BLaER1 (cell line): ENCODE results near the gene RACGAP1.
"Not testable (repeated sequence)": the region's sequence is repeated elsewhere in the genome, so short reads cannot be mapped to it uniquely, and the experiment has no call there.

Experiments
- H3K27ac ChIP-seq: shearing (Covaris generic); formaldehyde crosslinking; 2 replicates; pipeline ENCODE4 v1.8.1; 2022
- H3K27me3 ChIP-seq: shearing (Covaris generic); formaldehyde crosslinking; 2 replicates; pipeline ENCODE4 v1.8.1; 2022
- H3K36me3 ChIP-seq: shearing (Covaris generic); formaldehyde crosslinking; 2 replicates; pipeline ENCODE4 v1.8.1; 2022
- H3K4me1 ChIP-seq: shearing (Covaris generic); formaldehyde crosslinking; 2 replicates; pipeline ENCODE4 v1.8.1; 2022
- H3K4me2 ChIP-seq: shearing (Covaris generic); formaldehyde crosslinking; 2 replicates; pipeline ENCODE4 v1.8.1; 2022
- H3K4me3 ChIP-seq: shearing (Covaris generic); formaldehyde crosslinking; 2 replicates; pipeline ENCODE4 v1.8.1; 2022
- H3K9ac ChIP-seq: shearing (Covaris generic); formaldehyde crosslinking; 2 replicates; pipeline ENCODE4 v1.8.1; 2022
- H3K9me3 ChIP-seq: shearing (Covaris generic); formaldehyde crosslinking; 2 replicates; pipeline ENCODE4 v1.8.1; 2022
- H4K20me1 ChIP-seq: shearing (Covaris generic); formaldehyde crosslinking; 2 replicates; pipeline ENCODE4 v1.8.1; 2022
- Cebpa-rat ChIP-seq: shearing (Covaris generic); IDR thresholded peaks from 2 replicates; pipeline ENCODE4 v1.8.1; 2022

RACGAP1 gene

GRCh38 chr12:50003595-50003994 lies 21.7 kb downstream of the RACGAP1 start:
- Histone ChIP-seq H4K20me1 (peaks cover 39% of the 10 kb centered on the region), H3K9ac (no peak overlapping the region), H3K27ac (no peak overlapping the region), H3K36me3 (peaks cover 87% of the 10 kb centered on the region), H3K9me3 (no peaks in the 10 kb centered on the region), H3K4me3 (no peak overlapping the region), H3K4me1 (peaks cover 25% of the 10 kb centered on the region), H3K27me3 (no peaks in the 10 kb centered on the region), H3K4me2 (no peak overlapping the region)
- no peak for TF ChIP-seq Cebpa-rat

- H3K4me1 ChIP-seq, result no peaks in the 10 kb centered on the region
- H3K4me3 ChIP-seq, result no peak overlapping the region
- H3K27ac ChIP-seq, result no peak overlapping the region
- no peak overlapping the region for H3K9ac ChIP-seq
- TF ChIP-seq Cebpa-rat, result no peak
- H3K4me2 ChIP-seq, result no peak overlapping the region
- no peaks in the 10 kb centered on the region; the same call in 1 of the 2 replicates for H4K20me1 ChIP-seq
- H3K27me3 ChIP-seq, result no peaks in the 10 kb centered on the region
- H3K9me3 ChIP-seq, result no peaks in the 10 kb centered on the region
- peaks cover 100% of the 10 kb centered on the region for H3K36me3 ChIP-seq
Observed at GRCh38 chr12:49998453-49998852, 26.8 kb downstream of the RACGAP1 start.

- no peaks in the 10 kb centered on the region for H4K20me1 ChIP-seq
Observed at GRCh38 chr12:49990273-49990672, 35.0 kb downstream of the RACGAP1 start.

GRCh38 chr12:49989400-49989799 lies 35.9 kb downstream of the RACGAP1 start:
- peaks cover 98% of the 10 kb centered on the region for H3K36me3 ChIP-seq
- not testable (repeated sequence) for H3K4me3 ChIP-seq, H4K20me1 ChIP-seq, H3K27me3 ChIP-seq, H3K4me1 ChIP-seq, H3K4me2 ChIP-seq, H3K9ac ChIP-seq, H3K9me3 ChIP-seq, H3K27ac ChIP-seq

More at GRCh38 chr12:49990273-49990672, 35.0 kb downstream of the RACGAP1 start:
- no peaks in the 10 kb centered on the region for H3K9me3 ChIP-seq
- no peaks in the 10 kb centered on the region for H3K27me3 ChIP-seq
- peaks cover 98% of the 10 kb centered on the region for H3K36me3 ChIP-seq
- H3K4me1 ChIP-seq, result no peaks in the 10 kb centered on the region
- H3K4me2 ChIP-seq, result no peak overlapping the region
- no peak overlapping the region for H3K4me3 ChIP-seq
- TF ChIP-seq Cebpa-rat, result no peak
- H3K27ac ChIP-seq, result no peak overlapping the region
- no peak overlapping the region for H3K9ac ChIP-seq

- H3K9ac ChIP-seq, result no peak overlapping the region
- H3K9me3 ChIP-seq, result no peaks in the 10 kb centered on the region
- H3K4me2 ChIP-seq, result no peak overlapping the region
- no peak for TF ChIP-seq Cebpa-rat
- 0 out of 2 replicates have a peak, but pooled peaks cover under 1% of the 10 kb centered on the region for H3K4me1 ChIP-seq
- peaks cover 85% of the 10 kb centered on the region for H3K36me3 ChIP-seq
- H3K4me3 ChIP-seq, result no peak overlapping the region
- H4K20me1 ChIP-seq, result no peaks in the 10 kb centered on the region
- H3K27me3 ChIP-seq, result no peaks in the 10 kb centered on the region
- no peak overlapping the region for H3K27ac ChIP-seq
Observed at GRCh38 chr12:49987625-49988303, 37.5 kb downstream of the RACGAP1 start.

GRCh38 chr12:49986476-49986875 lies 38.8 kb downstream of the RACGAP1 start:
- H3K9me3 ChIP-seq, H3K4me2 ChIP-seq, H3K4me1 ChIP-seq, H3K27ac ChIP-seq, H4K20me1 ChIP-seq, H3K4me3 ChIP-seq, H3K9ac ChIP-seq, H3K27me3 ChIP-seq: not testable (repeated sequence)
- peaks cover 72% of the 10 kb centered on the region for H3K36me3 ChIP-seq

GRCh38 chr12:49985981-49986380 lies 39.3 kb downstream of the RACGAP1 start:
- Histone ChIP-seq H3K9me3 (no peaks in the 10 kb centered on the region), H3K4me1 (0 out of 2 replicates have a peak, but pooled peaks cover 5% of the 10 kb centered on the region), H3K27ac (no peak overlapping the region), H3K36me3 (peaks cover 68% of the 10 kb centered on the region), H3K4me2 (no peak overlapping the region), H3K27me3 (no peaks in the 10 kb centered on the region), H3K9ac (no peak overlapping the region), H4K20me1 (no peaks in the 10 kb centered on the region), H3K4me3 (no peak overlapping the region)
- no peak for TF ChIP-seq Cebpa-rat

GRCh38 chr12:49984476-49985359 lies 40.6 kb downstream of the RACGAP1 start:
- Histone ChIP-seq H4K20me1 (no peaks in the 10 kb centered on the region), H3K9me3 (no peaks in the 10 kb centered on the region), H3K4me2 (no peak overlapping the region; the same call in 1 of the 2 replicates), H3K4me1 (0 out of 2 replicates have a peak, but pooled peaks cover 5% of the 10 kb centered on the region), H3K36me3 (peaks cover 56% of the 10 kb centered on the region), H3K27me3 (no peaks in the 10 kb centered on the region), H3K9ac (no peak overlapping the region), H3K27ac (no peak overlapping the region), H3K4me3 (no peak overlapping the region)
- TF ChIP-seq Cebpa-rat, result no peak

GRCh38 chr12:49983892-49984291 lies 41.4 kb downstream of the RACGAP1 start:
- no peak for TF ChIP-seq Cebpa-rat
- Histone ChIP-seq H3K9me3 (no peaks in the 10 kb centered on the region), H3K4me1 (0 out of 2 replicates have a peak, but pooled peaks cover 5% of the 10 kb centered on the region), H3K9ac (no peak overlapping the region), H3K27ac (no peak overlapping the region), H3K4me3 (no peak overlapping the region), H3K4me2 (peak overlapping the region; percentile 0; the same call in 1 of the 2 replicates), H3K36me3 (peaks cover 48% of the 10 kb centered on the region), H4K20me1 (no peaks in the 10 kb centered on the region), H3K27me3 (no peaks in the 10 kb centered on the region)
